ENCODE results near the gene UGP2.
A peak's percentile ranks its signal among the peaks of the same experiment; 100 is the strongest.

Gene UGP2

DNA sequence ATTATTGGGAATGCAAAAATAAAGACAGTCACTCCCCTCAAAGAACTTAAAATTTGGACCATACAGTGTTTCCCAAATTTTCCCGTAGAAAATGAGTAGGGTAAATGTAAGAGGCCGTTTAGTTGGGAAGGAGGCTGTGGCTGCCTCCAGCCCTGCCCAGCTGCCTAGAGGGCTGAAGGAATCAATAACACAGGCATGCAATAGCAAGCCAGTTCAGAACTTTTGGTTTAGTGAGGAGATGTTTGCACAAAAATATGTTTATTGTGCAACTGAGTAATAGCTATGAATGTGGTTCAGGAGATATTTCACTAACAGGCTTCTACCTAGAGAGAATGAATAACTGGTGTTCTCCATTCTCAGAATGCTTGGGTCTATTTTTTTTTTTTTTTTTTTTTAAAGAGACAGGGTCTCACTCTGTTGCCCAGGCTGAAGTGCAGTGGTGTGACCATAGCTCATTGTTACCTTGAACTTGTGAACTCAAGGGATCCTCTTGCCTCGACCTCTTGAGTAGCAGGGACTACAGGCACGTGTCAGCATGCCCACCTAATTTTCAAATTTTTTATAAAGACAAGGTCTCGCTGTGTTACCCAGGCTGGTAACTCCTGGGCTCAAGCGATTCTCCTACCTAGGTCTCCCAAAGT lies 23.6 kb downstream of the UGP2 start:
- peak; percentile 54 for DNase-seq (ENCODE audit: low read depth)

DNA sequence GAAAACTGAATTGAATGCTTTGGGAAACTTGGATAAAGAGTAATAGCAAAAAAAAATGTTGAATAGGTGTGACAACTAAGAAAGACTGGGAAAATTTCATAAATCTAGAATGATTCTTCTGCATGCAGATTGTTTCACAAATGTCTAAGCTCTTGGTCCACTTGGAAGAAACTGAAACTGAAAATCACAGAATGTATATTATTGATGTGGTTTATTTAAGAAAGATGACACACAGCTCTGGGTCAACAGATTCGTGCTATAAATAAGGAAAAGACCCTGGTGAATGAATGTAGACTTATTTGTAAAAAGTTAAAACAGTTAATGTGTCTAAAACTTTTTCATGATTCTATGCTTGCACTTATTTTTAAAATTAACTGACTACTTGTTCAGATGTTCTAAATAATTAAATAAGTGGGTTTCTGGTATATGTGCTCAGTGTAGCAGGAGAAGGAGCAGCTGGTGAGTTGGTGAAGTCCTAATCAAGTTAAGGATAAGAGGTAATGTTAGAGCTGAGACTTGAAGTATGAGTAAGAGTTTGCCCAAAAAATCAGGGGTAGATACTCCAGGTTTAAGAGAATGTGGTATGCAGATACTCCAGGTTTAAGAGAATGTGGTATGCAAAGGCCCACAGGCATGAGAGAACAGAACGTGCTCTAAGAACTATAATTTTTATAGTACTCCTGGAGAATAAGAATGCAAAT lies 24.5 kb downstream of the UGP2 start:
- no peak for DNase-seq (ENCODE audit: low read depth)

DNA sequence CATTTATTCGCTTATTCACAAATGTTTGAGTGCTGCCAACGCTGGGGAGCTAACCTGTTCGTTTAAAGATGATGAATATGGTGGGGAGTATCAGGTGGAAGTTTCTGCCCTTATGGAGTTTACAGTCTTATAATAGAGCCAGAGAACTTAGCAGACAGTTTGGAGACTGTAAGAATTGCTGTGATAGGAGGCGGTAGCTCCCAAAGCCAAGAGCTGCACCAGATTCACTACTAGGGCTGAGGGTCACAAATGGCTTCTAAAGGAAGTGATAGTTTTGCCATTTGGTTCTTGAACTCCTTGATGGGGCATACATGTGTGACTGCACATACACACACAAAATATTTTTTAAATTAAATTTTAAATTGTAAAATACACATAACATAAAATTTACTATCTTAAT lies 29.0 kb downstream of the UGP2 start:
- DNase-seq (ENCODE audit: low read depth): no peak

DNA sequence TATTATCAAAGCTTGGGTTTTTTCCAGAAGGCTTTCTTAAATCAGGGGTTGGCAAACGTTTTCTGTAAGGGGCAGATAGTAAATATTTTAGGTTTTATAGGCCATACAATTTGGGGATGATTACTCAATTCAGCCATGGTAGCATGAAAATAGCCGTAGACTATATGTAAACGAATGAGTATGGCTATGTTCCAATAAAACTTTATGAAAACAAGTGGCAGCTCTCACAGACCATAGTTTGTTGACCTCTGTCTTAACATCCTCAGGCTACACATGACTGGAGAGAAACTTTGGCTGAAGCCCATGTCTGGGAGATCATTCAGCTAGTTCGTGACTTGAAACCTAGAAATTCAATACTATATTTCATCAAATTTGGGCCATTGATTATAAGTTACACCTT lies 30.2 kb downstream of the UGP2 start:
- peak; percentile 48 for DNase-seq (ENCODE audit: low read depth)

DNA sequence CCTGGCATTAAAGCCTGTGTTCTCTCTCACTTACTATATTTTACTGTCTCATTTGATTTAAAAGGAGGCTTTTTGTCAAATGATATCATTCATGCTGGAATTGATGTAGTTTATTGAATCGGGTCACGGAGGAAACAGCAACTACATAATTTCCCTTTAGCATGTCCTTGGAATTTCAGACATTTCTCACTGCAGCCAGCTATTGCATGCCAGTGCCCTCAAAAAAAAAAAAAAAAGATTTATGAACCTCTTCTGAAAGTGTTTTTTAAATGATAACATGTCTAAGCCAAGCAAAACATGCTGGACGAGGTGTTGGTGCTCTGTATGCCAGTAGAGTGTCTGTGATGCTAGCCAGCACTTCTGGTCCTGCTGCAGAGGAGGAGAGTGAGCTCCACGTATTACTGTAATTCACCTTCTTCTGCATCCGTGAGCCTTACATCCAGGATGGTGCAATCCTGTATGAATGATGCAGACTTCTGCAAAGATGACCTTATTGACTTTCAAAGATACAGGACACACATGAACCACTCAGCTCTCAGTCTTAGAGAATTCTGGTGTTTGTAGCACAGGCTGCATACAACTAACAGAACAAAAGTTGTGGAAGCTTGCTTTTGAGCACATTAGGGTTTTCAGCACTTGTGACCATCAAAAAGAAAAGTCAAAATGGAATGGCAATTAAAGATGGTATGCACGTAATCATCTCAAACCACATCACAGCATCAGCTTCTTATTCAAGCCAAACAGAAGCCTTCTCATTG lies 31.1 kb downstream of the UGP2 start:
- peak; percentile 42 for DNase-seq (ENCODE audit: low read depth)

DNA sequence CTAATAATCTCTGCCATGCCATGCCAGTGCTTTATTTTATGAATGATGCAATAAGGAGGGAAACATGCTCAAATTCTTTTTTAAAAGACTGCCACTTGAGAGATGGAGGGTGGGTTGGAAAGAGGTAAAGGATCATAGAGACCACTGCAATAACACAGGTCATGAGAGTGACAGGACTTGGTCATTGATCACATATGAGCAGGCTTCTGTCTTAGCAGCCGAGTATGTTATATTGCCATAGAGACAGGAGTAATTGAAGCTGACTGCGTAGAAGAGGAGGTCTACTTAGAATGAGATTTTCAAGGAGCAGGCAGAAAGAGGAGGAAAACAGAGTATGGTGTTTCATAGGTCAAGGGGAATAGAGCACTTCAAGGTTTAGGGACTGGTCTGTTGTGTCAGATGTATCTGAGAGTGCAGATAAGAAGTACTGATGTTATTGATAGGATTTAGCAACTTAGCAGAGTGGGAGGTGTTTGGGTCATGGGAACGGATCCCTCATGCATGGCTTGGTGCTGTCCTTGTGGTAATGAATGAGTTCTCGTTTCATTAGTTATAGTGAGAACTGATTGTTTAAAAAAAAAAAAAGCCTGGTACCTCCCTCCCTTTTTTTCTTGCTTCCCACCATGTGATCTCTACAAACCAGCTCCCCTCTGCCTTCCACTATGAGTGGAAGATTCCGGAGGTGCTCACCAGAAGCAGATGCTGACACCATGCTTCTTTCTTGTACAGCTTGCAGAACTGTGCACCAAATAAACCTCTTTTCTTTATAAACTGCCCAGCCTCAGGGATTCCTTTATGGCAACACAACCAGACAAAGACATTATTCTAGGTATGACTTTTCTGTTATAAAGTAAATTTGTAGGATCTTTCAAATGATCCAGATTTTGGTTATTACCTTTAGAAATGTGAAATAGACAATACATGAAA lies 32.8 kb downstream of the UGP2 start:
- DNase-seq (ENCODE audit: low read depth): no peak

DNA sequence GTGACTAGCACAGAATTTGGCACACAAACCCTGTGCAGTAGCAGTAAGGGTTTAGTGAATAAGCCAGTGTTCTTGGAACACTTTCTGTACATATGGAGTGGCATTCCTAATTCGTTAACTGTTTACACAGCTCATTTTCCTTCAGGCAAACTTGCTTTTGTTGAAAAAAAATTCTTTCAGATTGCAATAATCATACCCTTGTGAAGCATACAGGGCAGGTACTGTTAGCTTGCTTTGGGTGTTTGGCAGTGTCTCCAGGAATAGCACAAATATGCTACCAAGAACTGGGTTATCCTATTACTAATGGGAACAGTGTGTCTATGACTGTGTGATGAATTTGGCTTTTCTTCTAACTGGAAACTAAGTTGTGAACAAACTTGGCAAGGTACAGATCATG lies 33.4 kb downstream of the UGP2 start:
- DNase-seq (ENCODE audit: low read depth): peak; percentile 40

DNA sequence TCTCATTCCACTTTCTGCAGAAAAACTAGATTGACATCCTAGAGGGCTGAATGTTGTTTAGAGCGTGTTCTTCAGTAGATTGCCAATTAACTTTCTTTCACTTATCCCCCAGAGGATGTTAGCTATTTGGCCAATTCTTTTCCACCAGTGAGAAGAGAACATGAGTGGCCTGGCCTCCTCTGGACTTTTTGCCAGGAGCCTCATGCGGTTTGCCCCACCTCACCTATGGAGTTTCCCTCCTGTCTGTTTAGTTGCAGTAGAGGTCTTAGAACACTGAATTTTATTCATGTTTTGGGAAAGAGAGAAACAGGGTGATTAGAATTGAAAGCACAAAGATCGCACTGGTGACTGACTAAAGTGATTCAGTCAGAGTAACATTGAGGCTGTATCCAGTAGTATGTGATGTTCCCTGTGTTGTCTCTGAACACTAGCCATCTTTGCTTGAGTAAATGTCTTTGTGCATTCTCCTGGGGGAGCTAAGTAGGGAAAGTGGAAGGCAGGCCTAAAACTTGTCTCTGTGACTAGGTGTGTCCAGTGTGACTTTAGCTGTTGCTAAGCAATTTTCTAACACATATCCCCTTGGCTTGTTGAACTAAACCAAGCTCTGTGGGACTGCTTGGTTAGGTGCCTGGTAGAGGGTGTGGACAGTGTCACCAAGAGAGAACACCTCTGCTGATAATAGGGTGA lies 34.0 kb downstream of the UGP2 start:
- DNase-seq (ENCODE audit: low read depth): no peak

DNA sequence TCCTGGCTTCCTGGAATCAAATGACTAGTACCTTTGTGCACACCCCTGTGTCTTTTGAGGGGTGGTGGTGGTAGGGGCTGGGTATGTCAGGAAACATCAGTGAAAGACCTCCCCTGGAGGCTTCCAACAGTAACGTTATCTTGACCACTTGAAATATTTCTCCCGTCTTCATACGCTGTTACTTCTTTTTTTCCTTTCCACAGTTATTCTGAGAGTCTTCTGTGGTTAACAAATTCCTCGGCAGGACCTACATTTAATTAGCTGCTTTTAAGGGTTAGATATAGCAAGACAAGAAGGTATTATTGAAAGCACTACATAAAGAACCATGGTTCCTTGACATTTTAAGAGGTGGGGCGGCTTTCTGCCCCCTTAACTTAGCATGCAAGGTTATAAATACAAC lies 34.6 kb downstream of the UGP2 start:
- DNase-seq (ENCODE audit: low read depth): no peak

DNA sequence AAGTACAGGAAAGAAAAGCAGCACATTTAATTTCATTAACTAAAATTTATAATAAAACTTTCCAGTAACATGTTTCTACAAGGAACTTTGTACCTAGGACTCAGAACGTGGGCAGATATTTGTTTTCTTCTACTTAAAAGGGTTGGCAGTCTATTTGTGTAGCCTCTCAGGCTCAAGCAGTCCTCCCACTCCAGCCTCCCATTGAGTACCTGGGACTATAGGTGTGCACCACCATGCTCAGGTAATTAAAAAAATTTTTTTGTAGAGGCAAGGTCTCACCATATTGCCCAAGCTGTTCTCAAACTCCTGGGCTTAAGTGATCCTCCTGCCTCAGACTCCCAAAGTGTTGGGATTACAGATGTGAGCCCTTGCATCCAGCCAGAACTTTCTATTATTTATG lies 36.8 kb downstream of the UGP2 start:
- DNase-seq (ENCODE audit: low read depth): no peak

DNA sequence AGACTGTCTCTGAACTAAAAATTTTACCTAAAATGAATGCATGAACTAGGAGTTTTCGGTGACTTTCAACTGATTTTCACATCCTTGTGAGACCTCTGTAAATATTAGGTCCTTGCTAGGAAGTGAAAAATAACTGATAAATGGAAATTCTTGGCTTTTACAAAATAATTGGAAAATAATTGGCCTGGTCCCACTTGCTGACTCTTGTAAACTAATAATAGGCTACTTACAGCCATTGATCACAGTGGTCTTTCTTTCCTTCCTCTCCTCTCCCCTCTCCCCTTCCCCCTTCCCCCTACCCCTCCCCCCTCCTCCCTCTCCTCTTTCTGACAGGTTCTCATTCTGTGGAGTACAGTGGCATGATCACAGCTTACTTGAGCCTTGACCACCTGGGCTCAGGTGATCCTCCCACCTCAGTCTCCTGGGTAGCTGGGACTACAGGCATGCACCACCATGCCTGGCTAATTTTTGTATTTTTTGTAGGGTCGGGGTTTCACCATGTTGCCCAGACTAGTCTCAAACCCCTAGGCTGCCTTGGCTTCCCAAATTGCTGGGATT lies 38.3 kb downstream of the UGP2 start:
- no peak for DNase-seq (ENCODE audit: low read depth)

DNA sequence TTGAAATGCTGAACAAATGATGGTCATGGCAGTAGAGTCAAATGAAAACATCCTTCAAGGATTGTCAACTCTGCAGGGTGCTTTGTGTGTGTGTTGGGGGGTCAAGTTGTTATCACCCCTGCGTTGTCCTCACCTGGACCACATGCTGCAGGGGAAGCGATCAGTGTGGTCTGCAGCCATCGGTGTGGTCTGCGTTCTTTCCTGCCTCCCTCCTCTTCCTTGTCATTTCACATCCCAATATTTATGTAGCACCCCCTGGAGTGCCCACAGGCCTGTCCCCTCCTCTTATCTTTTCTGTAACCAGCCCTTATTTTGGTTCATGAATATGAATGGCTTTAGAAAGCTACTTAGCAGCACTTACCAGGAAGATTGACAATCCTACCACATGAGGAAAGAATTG lies 38.9 kb downstream of the UGP2 start:
- no peak for DNase-seq (ENCODE audit: low read depth)

DNA sequence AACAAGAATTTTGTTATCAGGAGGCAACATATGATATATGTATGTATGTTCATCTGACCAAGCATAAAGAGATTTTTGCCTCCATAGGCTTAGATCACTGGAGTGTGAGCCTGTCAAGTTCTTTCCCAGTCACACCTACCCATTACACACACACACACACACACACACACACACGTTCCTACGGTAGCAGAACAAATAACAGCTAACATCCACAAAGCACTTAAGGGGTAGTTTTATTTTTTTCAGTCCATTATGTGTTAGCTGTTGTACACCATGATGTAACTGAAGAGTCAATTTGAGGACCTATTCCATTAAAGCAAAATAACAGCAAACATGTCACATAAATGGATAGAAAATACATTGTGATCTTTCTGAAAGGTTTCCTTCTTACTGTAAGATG lies 39.5 kb downstream of the UGP2 start:
- no peak for DNase-seq (ENCODE audit: low read depth)

DNA sequence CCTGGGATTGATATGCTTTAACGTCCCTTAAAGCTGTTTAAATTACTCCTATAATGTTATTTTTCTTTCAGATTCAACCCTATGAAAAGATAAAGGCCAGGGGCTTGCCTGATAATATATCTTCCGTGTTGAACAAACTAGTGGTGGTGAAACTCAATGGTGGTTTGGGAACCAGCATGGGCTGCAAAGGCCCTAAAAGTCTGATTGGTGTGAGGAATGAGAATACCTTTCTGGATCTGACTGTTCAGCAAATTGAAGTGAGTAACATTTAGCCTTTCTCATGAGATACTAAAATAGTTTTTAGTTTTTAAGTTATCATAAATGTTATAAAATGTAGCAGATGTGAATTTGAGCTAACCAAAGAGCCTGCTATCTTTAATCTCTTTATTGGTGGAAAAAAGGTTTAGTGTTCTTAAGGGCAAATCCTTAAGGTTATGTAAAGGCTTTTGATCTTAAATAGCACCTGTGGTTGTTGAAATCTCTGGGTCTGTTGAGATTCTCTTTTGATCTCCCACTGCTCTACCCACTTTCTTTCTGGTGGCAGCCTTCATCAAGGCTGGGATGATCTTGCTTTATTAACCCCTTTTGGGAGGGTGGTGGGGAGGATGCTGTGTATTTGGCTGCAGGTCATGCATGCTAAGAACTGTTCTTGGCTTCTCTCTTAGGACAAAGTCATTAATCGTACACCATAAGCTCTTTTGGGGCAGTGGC lies 40.9 kb downstream of the UGP2 start:
- no peak for DNase-seq (ENCODE audit: low read depth)

DNA sequence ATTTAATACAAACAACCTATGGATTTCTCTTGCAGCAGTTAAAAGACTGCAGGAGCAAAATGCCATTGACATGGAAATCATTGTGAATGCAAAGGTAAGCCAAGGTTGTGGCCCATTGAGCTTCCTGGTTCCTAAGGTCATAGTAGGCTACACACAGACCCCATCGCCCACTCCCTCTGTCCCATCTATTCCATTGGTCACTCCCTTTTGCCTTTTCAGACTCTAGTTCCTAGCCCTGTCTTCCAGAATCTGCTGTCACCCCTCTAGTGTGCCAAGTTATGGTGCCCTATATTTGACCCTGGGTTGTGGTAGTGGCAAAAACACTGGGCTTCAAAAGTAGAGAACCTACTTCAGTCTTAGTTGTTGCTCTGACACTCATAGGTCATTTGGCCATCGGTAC lies 44.7 kb downstream of the UGP2 start:
- DNase-seq (ENCODE audit: low read depth): no peak

DNA sequence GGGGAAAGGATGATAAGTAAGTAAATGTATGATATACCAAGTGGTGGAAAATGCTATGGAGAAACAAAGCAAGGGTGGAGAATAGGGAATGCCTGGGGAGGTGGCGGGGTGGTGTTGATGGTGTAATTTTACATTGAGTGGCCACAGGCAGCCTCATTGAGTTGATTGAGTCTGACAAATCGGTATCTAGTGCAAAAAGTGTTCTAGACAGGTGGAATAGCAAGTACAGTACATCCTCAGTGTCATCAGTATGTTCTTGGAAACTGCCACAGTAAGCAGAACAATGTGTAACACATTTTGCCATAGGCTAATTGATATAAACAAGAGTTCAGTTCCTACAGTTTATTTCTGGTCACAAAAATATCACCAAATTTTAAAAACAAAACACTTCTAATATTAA lies 46.4 kb downstream of the UGP2 start:
- DNase-seq (ENCODE audit: low read depth): no peak

DNA sequence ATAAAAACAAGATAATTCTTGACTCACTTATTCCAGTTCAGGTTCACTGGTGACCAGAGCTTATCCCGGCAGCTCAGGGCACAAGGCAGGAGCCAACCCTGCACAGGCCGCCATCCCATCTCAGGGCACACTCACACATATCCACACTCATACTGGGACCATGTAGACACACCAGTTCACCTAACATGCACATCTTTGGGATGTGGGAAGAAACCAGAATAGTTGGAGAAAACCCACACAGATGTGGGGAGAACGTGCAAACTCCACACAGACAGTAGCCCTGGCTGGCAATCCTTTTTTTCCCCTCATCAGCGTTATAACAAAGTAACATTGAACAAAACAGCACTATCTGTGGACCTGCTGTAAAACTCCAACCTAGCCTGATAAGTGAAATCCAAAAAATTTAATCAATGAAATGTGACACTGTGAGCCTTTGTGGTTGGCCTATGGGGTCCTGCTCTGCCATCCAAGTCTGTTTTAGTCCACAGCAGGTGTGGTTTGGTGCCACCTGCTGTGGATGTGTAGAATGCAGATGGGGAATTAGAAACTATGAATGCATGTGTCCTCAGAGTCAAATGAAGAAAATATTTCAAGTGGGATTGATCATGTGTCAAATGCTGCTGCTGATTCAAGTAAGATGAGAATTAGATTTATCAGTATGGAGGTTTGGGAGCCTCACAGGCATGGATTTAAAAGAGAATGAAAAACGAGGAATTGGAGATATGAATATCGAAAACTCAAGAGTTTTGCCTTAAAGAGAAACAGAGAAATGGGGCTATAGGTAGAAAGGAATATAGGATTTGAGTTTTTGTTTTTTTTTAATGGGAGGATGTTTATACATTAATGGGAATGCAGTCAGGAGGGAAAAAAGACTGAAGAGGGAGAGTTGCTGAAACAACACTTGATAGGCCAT lies 47.0 kb downstream of the UGP2 start:
- peak; percentile 52 for DNase-seq (ENCODE audit: low read depth)

DNA sequence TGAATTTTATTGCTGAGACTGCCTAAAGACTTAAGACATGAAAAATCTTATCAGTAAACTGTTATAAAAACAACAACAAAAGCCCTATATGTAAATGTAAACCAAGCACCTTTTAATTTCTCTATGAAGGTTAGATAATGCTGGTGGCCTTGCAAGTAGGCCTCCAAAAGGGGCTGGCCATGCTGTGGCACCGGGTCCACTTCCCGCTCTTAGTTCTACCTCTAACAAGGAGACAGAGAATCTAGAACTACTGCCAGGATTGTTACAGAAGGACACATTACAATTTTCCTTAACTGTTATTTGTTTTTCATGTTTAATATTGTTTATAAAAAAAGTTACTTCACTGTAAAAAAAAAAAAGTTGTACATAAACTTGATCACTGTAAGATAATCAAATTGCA lies 49.0 kb downstream of the UGP2 start:
- no peak for DNase-seq (ENCODE audit: low read depth)

DNA sequence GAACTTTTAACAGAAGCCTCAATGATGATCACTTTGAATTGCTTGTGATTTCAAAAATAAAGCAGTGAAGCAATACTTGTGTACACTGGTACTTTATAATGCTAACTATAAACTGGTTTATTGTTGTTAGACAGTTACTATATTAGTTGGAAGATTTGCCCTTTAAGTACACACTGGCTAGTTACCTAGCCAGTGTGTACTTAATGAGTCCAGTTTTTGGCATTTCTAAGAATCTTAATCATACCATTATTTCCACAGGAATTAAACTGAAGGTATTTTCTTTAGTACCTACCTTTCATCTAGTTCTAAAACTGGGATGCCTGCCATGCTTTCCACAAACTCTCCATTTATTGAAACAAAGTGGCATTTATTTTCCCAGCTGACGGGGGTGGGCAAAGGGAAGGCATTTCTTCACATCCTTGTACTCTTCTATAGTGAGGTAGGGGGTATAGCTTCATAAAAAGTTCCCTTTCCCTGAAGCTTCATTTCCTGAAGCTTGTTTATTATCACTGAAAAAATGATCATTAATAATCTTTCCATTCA lies 49.9 kb downstream of the UGP2 start:
- no peak for DNase-seq (ENCODE audit: low read depth)
